Body of pancreas (tissue), 4 donors: ENCODE measurements around the gene FRRS1. TPM values are rescaled to one million over a fixed set of nuclear protein-coding genes. Genes with fewer than 3 reads are reported as not detected.

Experiments used
- ATAC-seq: fragments of 150-250 bp; one replicate; pipeline ENCODE4 v1.9.1; 2016
- DNase-seq, 4 donors: peaks; one replicate each; pipeline ENCODE4 v3.0.0-alpha.2; 2019
- H3K27ac ChIP-seq, 4 donors: fragments of 200-600 bp; sonication (generic); 1 replicate in 3 of 4; 2 replicates in 1 of 4; pipeline versions ENCODE4 v1.5.1 to v1.6.1; 2016 to 2019; ENCODE audit warnings: mild to moderate bottlenecking in 1 of 4, mixed read lengths in 1 of 4, moderate library complexity in 1 of 4
- H3K27me3 ChIP-seq, 2 donors: fragments of 200-600 bp; sonication (generic); one replicate each; pipeline ENCODE4 v1.6.0; 2016; ENCODE audit warnings: mild to moderate bottlenecking in 1 of 2
- H3K36me3 ChIP-seq, 2 donors: fragments of 200-600 bp; sonication (generic); replicated peaks in 1 of 2; 2 replicates each; pipeline ENCODE4 v1.5.1; 2016; ENCODE audit warnings: low read depth in 2 of 2; ENCODE audit not compliant: insufficient read depth in 1 of 2
- H3K4me1 ChIP-seq: fragments of 200-600 bp; sonication (generic); one replicate; pipeline ENCODE4 v1.6.0; 2016
- H3K4me3 ChIP-seq, 2 donors: fragments of 200-600 bp; sonication (generic); 1 replicate in 1 of 2; 2 replicates in 1 of 2; pipeline ENCODE4 v1.5.1; 2016 to 2019
- H3K9me3 ChIP-seq, 3 donors: fragments of 200-600 bp; sonication (generic); 1 replicate in 2 of 3; 2 replicates in 1 of 3; pipeline ENCODE4 v1.5.1; 2016
- CTCF ChIP-seq, 7 experiments: fragments of 450-650 bp in 4 of 7; fragments of 200-600 bp in 3 of 7; sonication (generic) in 3 of 7; IDR thresholded peaks; one replicate each; pipeline ENCODE4 v1.5.1; 2016 to 2019; ENCODE audit warnings: antibody characterized with exemption in 7 of 7
- POLR2A ChIP-seq, 3 donors: fragments of 450-650 bp; IDR thresholded peaks; one replicate each; pipeline ENCODE4 v1.6.1; 2016; ENCODE audit warnings: antibody characterized with exemption in 3 of 3, mild to moderate bottlenecking in 2 of 3
- WGBS, 2 donors: methylation state at CpG; one replicate each; pipeline ENCODE4 v1.1.5; 2017; 5-methylcytosine and 5-hydroxymethylcytosine counted together
- intact Hi-C: fragments of 100-400 bp; cut with DNase I; formaldehyde crosslinking; loops from one replicate; pipeline ENCODE4 v1.15.1; 2023
- total RNA-seq, 2 donors: library from RNA; depleted of rRNA; stranded (reverse); fragments of >200 nt; gene quantifications; one replicate each; pipeline ENCODE4 v1.1.0, GENCODE V29; 2016

Gene FRRS1
- total RNA-seq, 2 donors from 2014 or later = 2.0 to 2.3 TPM

GRCh38 chr1:99758073-99758511 lies 8.3 kb downstream of the FRRS1 start:
- TF ChIP-seq CTCF (IDR thresholded peaks at IDR 0.05) (no peak), POLR2A (IDR thresholded peaks at IDR 0.05) (no peak)
- ATAC-seq (no peak), DNase-seq (no peak)
- no peaks in the 10 kb centered on the region for H3K36me3 ChIP-seq
- no peaks in the 10 kb centered on the region for H3K27me3 ChIP-seq
- no peaks in the 10 kb centered on the region for H3K9me3 ChIP-seq
- no peak overlapping the region for H3K27ac ChIP-seq
- no peaks in the 10 kb centered on the region for H3K4me1 ChIP-seq
- no peak overlapping the region for H3K4me3 ChIP-seq
- intact Hi-C loops = no loop called here
- WGBS, 2 donors = 7 to 17% methylated on average over 1 of the region's 1 CpG

GRCh38 chr1:99756598-99756997 lies 9.8 kb downstream of the FRRS1 start:
- peaks cover 5% of the 10 kb centered on the region for H3K4me1 ChIP-seq
- WGBS, 2 donors = 48 to 58% methylated on average over 3 of the region's 3 CpGs

GRCh38 chr1:99755664-99756063 lies 10.8 kb downstream of the FRRS1 start:
- ATAC-seq = no peak
- WGBS, 2 donors = 50 to 58% methylated on average over 2 of the region's 2 CpGs
- H3K4me3 ChIP-seq = no peak overlapping the region
- no peaks in the 10 kb centered on the region for H3K36me3 ChIP-seq
- no peaks in the 10 kb centered on the region for H3K9me3 ChIP-seq
- intact Hi-C loops = no loop called here
- no peak for TF ChIP-seq CTCF (IDR thresholded peaks at IDR 0.05)
- TF ChIP-seq POLR2A (IDR thresholded peaks at IDR 0.05) = no peak
- H3K4me1 ChIP-seq = peaks cover 5% of the 10 kb centered on the region
- H3K27me3 ChIP-seq = no peaks in the 10 kb centered on the region
- no peak for DNase-seq
- H3K27ac ChIP-seq = no peak overlapping the region

More at GRCh38 chr1:99756598-99756997, 9.8 kb downstream of the FRRS1 start:
- H3K27me3 ChIP-seq = no peaks in the 10 kb centered on the region
- no peak overlapping the region for H3K27ac ChIP-seq
- DNase-seq (no peak), ATAC-seq (no peak)
- H3K9me3 ChIP-seq = no peaks in the 10 kb centered on the region
- no peaks in the 10 kb centered on the region for H3K36me3 ChIP-seq
- intact Hi-C loops = no loop called here
- no peak for TF ChIP-seq POLR2A (IDR thresholded peaks at IDR 0.05)
- no peak for TF ChIP-seq CTCF (IDR thresholded peaks at IDR 0.05)
- no peak overlapping the region for H3K4me3 ChIP-seq

- 82 to 86% methylated on average over 5 of the region's 5 CpGs for WGBS, 2 donors
- no peaks in the 10 kb centered on the region for H3K27me3 ChIP-seq
- peaks cover 5% of the 10 kb centered on the region for H3K4me1 ChIP-seq
- intact Hi-C loops = no loop called here
- DNase-seq (no peak), ATAC-seq (no peak)
- no peaks in the 10 kb centered on the region for H3K36me3 ChIP-seq
- H3K9me3 ChIP-seq = no peaks in the 10 kb centered on the region
- no peak overlapping the region for H3K4me3 ChIP-seq
- no peak for TF ChIP-seq POLR2A (IDR thresholded peaks at IDR 0.05)
- TF ChIP-seq CTCF (IDR thresholded peaks at IDR 0.05) = no peak
- no peak overlapping the region for H3K27ac ChIP-seq
Measured at GRCh38 chr1:99754697-99755096, 11.7 kb downstream of the FRRS1 start.

- Histone ChIP-seq H3K4me1 (peaks cover 5% of the 10 kb centered on the region), H3K27me3 (no peaks in the 10 kb centered on the region), H3K9me3 (no peaks in the 10 kb centered on the region), H3K27ac (no peak overlapping the region), H3K36me3 (no peaks in the 10 kb centered on the region), H3K4me3 (no peak overlapping the region)
- DNase-seq (no peak), ATAC-seq (no peak)
- TF ChIP-seq CTCF (IDR thresholded peaks at IDR 0.05) (no peak), POLR2A (IDR thresholded peaks at IDR 0.05) (no peak)
- intact Hi-C loops = no loop called here
- 84 to 87% methylated on average over 2 of the region's 2 CpGs for WGBS, 2 donors
Measured at GRCh38 chr1:99754055-99754626, 12.3 kb downstream of the FRRS1 start.
